Activated gamma-delta T cell (primary cell): ENCODE data around the gene NUB1.

Experiments used
- DNase-seq: peaks from one replicate; lab custom pipeline; 2025; lab: John Stamatoyannopoulos, UW

Gene NUB1

GRCh38 chr7:151404216-151405011, 62.8 kb downstream of the NUB1 start:
- no peak for DNase-seq

GRCh38 chr7:151405056-151405455, 63.4 kb downstream of the NUB1 start:
- no peak for DNase-seq

DNA sequence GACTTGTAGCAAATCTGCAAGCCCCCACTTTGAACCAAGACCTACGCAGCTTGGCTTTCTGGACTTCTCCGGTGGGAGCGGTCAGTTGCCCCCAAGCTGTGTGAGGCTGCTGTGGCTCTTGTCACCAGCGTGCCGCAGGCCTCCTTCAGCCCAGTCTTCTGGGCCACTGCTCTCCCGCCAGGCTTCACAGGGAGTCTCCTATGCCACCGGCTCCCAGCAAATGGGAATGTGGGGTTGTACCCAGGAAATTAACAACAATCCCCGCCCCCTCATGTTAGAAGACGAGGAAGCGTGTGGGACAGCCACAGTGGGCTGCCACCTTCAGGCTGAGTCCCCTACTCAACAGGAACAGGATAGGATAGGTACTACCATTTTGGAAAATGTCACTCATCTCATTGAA, 64.0 kb downstream of the NUB1 start:
- no peak for DNase-seq

DNA sequence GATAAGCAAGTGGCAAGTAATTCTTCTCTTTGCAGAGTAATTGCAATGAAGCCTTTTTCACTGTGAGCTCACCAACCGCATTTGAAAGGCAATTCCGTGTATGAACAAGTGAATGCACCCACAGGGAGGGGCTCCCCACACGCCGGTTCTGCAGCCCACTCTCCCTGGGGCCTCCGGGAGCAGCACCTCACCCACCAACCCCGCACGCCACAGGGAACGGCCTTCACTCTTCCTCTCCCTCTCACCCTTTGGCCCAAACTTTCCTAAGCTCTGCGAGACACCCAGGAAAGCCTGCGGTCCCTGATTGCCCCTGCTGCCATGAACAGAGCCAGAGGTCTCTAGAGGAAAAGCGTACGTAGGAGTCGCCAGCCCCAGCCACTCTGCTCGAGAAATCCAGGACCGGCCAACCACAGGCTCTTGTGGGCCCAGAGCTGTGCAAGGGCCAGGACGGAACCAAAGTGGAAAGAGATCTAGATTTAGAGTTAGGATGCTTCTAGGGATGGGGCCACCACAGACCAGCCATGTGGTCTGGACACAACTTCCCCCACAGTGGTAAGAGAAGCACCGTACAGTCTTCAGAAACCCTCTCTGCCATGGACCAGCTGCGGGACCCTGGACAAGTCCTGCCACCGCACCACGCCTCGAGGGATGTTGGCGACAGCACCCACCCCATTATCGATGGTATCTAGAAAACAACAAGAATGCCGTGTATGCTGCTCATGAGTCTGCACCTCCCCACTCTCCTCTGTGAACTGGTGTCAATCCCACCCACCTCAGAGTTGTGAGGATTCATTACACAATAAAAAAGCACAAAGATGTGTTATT, 64.7 kb downstream of the NUB1 start:
- no peak for DNase-seq

DNA sequence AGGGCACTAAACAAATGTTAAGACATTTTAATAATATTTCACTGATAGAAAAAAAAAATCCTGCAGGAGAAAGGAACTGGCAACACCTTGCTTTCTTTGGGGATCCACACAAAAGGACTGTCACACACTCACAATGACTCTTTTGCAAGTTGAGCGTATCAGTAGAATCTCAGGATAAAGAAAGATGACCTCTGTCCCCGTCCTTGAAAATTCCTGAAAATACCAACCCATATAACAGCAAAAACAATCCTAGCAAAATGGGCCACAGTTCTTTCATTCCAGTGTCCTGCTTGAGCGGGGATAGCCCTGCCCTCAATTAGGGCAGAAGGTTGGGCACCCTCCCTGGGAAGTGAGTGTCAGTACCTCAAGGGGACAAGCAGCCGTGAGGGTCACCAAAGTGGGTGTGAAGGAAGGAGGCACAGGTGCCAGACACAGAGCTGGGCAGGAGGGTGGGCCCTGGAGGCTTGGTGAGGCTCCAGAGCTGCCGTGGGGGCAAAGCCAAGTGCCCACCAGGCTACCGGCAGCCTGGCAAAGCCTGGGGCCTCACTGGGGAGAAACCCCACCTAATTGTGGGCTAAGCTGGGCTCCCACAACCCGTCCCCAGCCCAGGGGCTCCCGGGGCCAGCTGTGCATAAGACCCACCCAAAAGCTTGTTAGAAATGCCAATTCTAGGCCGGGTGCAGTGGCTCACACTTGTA, 65.4 kb downstream of the NUB1 start:
- no peak for DNase-seq

- no peak for DNase-seq
Measured at GRCh38 chr7:151408498-151408838, 66.9 kb downstream of the NUB1 start.

GRCh38 chr7:151408839-151409666, 67.4 kb downstream of the NUB1 start:
- DNase-seq = peak; percentile 67

- DNase-seq = no peak
Measured at GRCh38 chr7:151409667-151410404, 68.2 kb downstream of the NUB1 start, which contains the start of gene WDR86. Gene WDR86 (minus strand): TSS chr7:151410038. CDS start chr7:151409589, 449 bp downstream.

DNA sequence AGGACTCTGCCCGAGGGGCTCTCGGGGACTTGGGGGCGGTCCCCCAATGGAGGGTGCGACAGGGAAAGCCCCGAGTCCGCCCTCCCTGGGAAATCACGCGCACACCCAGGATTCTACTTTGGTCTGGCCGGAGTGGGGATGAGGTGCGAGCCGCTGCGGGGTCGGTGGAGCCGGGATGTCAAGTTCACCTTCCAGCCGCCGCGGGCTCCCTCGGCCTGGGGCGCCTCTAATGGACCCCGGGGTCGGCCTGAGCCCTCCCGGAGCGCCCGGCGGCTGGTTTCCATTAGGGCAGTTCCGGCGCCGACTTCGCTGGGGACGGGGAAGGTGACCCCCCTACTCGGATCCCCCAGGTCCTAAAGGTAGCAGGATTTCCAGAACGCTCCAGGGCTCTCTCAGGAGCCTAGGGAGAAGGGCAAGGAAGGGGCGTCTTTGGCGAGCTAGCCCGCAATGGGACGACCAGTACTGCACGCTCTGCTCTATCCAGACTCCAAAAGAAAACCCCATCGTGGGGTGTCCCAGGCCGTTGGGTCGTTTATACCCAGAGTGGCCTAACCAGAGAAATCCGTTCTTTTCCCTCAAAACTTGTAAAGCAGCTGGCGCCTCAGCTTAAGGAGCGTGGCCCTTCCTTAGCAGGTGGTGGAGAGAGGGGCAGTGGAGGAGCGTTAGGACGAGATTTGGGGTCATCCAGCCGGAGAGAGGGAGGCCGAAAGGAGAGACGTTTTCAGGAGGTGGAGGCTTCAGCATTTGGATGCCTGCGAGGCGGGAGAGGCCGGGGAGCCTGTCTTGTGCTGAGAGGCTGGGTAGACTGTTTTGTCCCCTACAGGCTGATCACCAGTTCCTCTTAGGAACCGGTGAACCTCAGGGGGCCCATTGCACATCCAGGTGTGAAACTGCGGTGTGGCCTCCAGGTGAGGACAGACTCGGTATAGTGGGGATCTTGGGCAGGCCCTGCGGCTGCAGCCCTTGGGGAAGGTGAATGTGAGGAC, 69.1 kb downstream of the NUB1 start:
- no peak for DNase-seq

DNA sequence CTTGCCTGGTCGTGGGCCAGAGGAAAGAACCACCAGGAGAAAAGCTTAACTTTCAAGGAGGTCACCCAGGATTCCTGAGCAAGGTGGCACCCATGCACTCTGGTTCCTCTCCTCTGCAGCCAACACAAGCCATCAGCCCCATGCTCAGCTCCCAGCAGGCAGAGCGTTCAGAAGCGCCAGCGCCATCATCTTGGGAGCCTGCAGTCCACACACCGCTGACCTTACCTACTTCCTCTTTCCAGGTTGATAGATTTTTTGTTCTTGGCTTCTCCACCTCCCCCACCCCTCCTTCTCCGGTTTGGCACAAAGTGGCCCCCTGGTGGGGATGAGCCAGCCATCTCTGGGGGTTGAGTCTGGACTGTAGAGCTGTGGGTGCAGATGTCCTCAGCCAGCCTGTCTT, 69.9 kb downstream of the NUB1 start:
- no peak for DNase-seq

DNA sequence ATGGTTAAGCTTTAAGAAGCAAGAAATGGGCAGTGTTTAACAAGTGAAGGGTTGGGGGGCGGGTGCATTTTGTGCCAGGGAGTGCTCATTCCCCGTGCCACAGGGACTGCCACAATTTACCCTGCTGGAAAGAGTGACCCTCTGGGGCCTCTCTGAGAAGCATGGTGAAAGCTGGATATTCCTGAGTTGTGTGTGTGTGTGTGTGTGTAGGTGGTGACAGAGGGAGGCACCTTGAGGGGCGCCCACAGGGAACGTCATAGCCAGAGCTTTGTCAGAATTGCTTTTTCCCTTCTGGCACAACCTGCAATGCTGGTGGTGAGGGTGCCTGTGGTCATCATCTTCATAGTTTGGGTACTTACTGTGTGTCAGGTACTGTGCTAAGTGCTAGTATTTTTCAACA, 70.7 kb downstream of the NUB1 start:
- DNase-seq = no peak

DNA sequence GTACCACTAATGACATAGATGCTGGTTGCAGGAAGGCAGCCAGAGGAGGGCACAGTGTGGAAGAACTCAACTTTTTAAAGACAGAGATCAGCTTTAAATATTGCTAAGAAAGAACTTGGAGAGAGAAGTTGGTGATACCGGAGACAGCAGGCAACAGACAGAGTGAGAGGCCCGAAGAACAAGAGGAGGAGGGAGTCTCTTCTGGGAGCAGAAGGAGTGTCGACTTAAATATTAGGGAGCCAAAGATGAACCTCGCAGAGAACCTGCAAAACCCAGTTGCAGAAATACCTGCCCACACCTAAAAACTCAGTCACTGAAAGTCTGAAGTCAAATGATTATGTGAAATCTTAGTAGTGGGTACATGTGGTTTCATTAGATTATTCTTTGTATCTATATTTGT, 71.6 kb downstream of the NUB1 start:
- DNase-seq = no peak

DNA sequence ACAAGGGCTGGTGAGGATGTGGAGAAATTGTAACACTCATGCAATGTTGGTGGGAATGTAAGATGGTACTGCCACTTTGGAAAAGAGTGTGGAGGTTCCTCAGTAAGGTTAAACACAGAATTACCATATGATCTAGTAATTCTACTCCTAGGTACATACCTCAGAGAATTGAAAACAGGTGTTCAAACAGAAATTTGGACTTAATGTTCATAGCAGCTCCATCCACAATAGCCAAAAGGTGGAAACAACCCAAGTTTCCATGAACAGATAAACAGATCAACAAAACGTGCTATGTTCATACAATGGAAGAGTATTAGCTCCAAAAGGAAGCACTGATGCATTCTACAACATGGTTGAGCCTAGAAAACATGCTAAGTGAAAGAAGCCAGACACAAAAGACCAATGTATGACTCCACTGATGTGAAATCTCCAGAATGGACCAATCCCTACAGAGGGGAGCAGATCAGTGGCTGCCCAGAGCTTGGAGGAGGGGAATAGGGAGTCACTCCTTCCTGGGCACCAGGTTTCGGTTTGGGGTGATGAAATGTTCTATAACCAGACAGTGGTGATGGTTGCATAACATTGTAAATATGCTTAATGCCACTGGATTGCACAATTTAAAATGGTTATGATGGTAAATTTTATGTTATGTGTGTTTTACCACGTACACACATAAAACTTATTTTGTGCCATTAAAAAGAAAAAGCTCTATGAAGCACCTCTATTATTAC, 73.9 kb downstream of the NUB1 start:
- no peak for DNase-seq

- DNase-seq = no peak
Measured at GRCh38 chr7:151416112-151416940, 74.7 kb downstream of the NUB1 start.

DNA sequence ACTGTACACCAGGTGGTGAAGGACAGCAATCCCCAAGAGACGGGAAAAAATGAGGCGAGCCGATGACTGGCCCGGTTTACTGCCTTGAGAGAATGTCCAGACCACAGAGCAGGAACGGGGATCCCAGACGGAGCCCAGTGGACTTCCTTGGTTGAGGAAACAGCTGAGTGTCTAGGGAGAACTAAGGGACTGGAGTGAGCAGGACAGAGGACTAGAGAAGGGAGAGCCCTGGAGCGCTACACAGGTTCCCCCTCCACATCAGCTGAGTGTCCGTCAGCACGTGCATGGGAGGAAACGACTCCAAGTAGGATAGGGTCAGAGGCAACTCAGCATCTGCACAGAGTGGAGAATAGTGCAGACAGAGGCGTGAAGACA, 75.3 kb downstream of the NUB1 start:
- no peak for DNase-seq

DNA sequence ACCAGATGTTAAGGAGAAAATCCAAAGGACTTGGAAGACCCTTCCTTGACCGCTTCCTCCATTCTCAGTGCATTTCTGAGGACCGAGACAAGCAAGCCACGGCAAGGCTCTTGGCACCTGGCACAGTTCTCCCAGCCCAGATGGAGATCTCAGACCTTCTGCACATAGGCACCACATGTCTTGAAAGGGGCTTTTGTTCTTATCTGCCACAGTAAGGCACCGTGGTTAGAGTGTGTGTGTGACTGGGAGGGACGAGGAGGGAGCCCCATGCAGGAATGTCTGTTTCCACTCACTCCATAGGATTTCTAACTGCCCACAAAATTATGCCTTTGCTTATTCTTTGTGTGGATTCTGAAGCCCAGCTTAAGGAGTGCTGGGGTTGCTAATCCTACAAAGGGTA, 78.5 kb downstream of the NUB1 start:
- DNase-seq = no peak

DNA sequence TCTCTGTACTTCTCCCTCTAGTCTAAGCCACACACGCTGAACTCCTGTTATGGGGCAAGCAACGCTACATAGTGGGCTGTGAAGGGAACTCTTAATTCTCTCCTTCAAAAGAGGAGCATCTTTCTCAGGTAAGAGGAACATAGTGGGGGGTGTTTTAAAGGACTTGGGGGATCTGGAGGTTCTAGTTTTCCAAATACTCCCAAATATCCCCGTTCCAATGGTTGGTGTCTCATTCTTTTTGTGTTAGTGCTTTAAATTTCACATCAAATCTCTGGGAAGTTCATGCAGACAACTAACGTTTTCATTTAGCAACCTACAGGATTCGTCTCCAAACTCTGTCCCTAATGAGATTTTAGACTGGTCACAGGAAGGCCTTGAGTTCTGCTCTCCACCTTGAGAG, 80.6 kb downstream of the NUB1 start:
- no peak for DNase-seq

DNA sequence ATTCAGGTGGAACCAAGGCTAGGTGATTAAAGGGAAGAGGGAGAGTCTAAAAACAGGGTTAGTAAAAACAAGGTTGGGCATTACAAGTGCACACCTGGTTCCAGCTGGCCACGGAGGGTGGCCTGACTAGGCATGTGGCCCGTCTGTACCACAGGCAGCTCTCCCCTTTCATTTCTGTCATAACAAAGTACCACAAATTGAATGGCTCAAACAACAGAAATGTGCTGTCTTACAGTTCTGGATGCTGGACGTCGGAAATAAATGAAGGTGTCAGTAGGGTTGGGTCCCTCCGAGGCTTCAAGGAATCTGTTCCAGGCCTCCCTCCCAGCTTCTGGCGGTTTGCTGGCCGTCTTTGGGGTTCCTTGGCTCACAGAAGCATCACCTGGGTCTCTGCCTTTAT, 81.6 kb downstream of the NUB1 start:
- no peak for DNase-seq
